Inflammatory macrophage (primary cell): ENCODE results near the gene ZNF646.
"Not testable (repeated sequence)": the region's sequence is repeated elsewhere in the genome, so short reads cannot be mapped to it uniquely, and the experiment has no call there.

Source experiments
- DNase-seq, 2 donors: peaks; one replicate each; pipeline ENCODE4 v3.0.0-alpha.2; 2020 to 2022

Gene ZNF646

DNA sequence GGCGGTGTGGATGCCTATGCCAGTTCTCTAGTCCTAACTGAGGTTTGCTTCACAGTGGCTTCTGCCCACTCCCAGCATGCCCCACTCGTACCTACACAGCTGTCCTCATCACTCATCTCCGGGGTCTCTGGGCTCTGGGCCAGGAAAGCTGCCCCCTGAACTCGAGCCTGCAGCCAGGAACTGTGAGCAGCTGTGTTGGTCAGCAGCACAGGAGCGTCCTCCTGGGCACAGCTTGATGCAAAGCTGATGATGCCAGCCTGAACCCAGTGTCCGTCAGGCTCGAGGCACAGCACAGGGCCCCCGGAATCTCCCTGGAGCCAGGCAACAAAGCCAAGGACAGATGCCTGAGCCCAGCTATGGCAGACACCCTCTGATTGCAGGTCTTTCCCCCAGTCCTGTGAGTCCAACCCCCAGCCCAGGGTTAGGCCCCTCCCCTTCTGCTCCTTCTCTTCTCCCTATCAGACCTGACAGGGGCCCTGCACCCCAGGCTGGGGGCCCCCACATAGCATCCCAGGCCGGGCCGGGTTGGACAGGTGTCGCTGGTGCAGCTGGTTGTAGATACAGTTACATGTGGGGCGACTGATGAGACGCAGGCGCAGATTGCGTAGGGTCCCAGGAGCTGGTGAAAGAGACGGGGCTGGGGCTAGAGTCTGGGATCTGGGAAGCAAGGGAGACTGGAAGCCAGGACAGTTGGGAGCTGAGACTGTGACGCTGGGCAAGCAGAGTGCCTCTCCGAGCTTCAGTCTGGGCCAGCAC is 11.8 kb downstream of the ZNF646 start:
- no peak for DNase-seq

- DNase-seq = no peak
Measured at GRCh38 chr16:31086629-31086906, 12.3 kb downstream of the ZNF646 start.

- DNase-seq = no peak
Measured at GRCh38 chr16:31087481-31087880, 13.3 kb downstream of the ZNF646 start.

GRCh38 chr16:31087971-31088370 is 13.7 kb downstream of the ZNF646 start:
- no peak for DNase-seq

GRCh38 chr16:31088459-31089183 is 14.4 kb downstream of the ZNF646 start, which contains the start of gene PRSS53:
TSS of gene PRSS53 (minus strand) at chr16:31088943. CDS start at chr16:31088809, 134 bp downstream.
- no peak for DNase-seq

- no peak for DNase-seq
Measured at GRCh38 chr16:31089199-31089598, 15.0 kb downstream of the ZNF646 start.

GRCh38 chr16:31090540-31090939 is 16.3 kb downstream of the ZNF646 start:
- no peak for DNase-seq

GRCh38 chr16:31092330-31092729 is 18.1 kb downstream of the ZNF646 start:
- no peak for DNase-seq

DNA sequence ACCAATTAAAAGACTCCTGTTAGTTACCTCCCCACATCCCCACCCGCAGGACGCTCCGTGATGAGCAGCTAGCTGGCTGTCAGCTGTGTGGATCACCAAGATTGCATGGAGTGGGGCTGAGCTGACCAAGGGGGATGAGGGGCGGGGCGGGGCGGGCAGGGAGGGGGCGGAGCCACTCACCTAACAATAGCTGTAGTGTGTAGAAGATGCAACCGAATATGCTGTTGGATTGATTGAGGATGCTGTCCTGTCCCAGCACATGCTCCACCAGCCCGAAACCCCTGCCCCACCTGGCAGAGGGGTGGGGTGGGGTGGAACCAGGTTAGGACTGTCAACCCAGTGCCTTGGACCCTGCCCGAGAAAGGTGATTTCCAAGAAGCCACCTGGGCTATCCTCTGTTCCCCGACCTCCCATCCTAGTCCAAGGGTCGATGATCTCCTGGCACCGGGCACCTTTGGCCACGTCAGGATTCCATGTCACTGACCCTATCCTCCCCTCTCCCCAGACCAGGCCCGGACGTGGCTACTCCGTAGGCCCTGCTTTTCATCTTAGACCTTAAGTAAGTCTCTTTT is 19.0 kb downstream of the ZNF646 start:
- no peak for DNase-seq

GRCh38 chr16:31094088-31094423 is 19.8 kb downstream of the ZNF646 start:
- DNase-seq = no peak

DNA sequence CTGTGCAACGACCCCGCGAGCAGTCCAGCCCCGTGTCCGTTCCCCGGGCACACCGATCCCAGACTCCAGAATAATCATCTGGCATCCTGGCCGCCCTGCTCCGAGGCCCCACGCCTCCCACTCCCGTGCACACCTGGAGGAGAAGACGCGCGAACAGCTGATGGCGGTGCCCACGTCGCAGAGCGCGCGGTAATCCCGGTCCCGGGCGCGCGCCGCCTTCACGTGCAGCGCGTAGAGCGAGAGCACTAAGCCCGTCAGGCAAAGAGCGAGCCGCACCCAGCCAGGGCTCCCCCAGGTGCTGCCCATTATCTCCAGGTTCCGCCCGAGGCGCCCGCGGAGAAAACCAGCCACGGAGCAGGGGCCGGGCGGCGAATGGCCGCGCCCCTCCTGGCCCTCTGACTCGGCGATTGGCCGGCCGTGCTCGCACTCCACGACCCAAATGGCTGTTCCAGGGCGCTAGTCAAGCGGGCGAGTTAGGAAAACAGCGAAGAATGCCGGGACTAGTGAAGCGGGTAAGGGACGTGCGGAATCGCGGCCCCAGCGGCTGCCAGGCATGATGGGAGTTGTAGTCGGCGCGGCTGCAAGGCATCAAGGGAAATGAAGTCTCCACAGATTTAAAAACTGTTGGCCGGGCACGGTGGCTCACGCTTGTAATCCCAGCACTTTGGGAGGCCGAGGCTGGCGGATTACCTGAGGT is 20.4 kb downstream of the ZNF646 start, which contains the start of gene VKORC1:
TSS of gene VKORC1 (minus strand) at position 374 of the 697 bp plus-strand sequence. CDS start at position 306, 68 bp downstream.
- DNase-seq = peak; percentile 98

GRCh38 chr16:31099860-31100638 is 25.8 kb downstream of the ZNF646 start:
- DNase-seq = peak in 1 of 2 donors; percentile 43

DNA sequence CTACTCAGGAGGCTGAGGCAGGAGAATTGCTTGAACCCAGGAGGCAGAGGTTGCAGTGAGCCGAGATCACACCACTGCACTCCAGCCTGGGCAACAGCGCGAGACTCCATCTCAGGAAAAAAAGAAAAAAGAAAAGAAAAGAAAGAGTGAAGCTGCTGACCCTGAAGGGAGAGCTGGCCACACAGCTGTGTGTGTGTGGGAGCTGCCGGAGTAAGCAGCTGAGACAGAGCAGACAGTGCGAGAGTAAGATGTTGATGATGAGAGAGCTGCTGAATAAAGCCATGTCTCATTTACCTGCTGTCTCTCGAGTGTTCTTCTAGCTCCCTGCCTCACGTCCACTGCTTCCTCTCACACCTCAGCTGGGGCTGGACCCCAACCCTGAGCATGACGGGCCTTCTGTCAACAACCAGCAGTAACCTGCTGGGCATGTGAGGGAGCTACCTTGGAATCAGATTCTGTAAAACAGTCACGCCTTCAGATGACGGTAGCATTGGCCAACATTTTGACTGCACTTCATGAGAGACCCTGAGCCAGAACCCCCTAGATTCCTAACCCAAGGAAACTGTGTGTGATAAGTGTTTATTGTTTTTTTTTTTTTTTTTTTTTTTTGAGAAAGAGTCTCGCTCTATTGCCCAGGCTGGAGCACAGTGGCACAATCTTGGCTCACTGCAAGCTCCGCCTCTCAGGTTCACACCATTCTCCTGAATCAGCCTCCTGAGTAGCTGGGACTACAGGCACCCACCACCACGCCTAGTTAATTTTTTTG is 26.8 kb downstream of the ZNF646 start:
- not testable (repeated sequence) for DNase-seq

DNA sequence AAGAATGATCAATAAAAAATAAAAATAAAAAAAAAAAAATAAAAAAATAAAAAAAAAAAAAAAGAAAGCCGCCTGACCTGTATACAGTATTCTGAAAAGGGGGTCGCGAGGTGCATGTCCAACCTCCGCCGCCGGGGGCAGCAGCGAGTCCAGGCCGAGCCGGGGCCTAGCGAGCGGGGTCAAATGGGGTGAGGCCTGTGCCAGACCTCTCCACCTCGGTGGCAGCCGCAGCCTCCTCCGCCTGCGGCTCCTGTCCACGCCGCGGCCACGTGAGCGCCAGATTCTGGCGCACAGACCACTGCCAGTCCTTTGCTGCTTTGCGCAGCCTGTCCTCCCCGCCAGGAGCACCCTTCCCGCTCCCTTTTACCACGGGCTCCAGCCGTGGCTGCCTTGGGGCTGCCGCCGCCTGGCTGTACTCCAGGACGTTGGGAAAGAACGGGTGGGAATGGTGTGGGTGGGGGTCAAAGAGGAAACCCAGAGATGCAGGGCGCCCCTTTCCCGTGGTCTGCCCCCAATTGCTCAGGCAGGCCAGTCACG is 31.5 kb downstream of the ZNF646 start:
- peak; percentile 82 to 84 for DNase-seq

DNA sequence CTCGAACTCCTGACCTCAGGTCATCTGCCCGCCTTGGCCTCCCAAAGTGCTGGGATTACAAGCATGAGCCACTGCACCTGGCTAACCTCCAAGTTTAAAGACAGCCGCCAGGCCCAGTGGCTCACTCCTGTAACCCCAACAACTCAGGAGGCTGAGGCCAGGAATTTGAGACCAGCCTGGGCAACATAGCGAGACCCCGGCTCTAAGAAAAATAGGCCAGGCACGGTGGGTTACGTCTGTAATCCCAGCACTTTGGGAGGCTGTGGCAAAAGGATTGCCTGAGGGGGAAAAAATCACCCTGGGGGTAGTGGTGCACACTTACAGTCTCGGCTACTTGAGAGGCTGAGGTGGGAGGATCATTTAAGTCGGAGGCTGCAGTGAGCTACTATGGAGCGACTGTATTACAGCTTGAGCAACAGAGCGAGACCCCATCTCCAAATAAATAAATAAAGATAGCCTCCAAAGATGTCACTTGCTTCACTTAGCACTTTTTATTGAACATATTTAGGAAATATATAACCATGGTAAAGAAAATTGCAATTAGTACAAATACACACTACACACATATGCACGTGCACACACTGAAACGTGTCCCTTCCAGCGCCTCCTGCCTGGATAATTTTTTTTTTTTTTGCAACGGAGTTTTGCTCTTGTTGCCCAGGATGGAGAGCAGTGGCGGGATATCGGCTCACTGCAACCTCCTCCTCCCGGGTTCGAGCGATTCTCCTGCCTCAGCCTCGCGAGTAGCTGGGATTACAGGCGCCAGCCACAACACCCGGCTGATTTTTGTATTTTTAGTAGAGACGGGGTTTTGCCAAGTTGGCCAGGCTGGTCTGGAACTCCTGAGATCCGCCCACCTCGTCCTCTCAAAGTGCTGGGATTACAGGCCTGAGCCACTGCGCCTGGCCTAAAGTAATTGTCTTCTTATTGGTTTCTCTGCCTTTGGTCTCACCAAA is 32.6 kb downstream of the ZNF646 start:
- DNase-seq = no peak

- no peak for DNase-seq
Measured at GRCh38 chr16:31107465-31107867, 33.2 kb downstream of the ZNF646 start.

DNA sequence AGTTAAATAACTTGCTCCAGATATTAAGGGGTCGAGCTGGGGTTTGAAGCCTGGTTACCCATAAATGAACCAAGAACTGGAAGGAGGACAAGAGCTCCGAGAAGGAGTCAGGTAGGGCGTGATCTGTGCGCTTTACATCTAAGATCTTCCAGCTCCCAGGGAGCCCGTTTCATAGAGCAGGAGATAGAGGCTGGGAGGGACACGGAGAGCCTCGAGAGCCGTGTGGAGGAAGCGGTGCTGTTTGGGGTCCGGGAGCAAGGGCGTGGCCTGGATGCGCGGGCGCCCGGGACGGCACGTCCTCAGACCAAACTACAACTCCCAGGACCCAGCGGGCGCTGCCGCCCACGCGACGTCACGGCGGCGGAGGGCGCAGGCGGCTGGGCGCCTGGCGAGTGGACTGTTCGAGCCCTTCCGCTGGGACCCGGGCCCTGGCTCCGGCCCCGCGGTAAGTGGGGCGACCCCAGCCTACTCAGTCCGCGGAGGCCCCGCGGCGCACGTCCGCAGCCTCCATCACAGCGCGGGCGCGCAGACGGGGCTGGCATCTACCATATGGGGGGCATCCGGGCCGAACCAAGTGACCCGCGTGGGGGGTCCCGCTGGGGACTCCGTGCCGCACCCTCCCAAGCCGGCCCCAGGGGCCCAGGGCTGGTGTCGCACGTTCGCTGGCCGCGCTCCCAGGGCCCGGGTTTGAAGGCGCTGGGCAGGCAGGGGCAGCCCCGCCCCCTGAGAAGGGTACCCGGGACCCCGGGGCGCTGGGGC is 34.0 kb downstream of the ZNF646 start, which contains the start of gene BCKDK:
TSS of gene BCKDK (plus strand) at position 352 of the 759 bp plus-strand sequence. CDS start 838 bp downstream, outside the sequence.
- peak; percentile 77 to 89 for DNase-seq

- no peak for DNase-seq
Measured at GRCh38 chr16:31108794-31109558, 34.8 kb downstream of the ZNF646 start.
